GDM1 (cell line): ENCODE results near the gene LIMS2.

Experiments
- DNase-seq: peaks from one replicate; lab custom pipeline; 2025; lab: John Stamatoyannopoulos, UW

Gene LIMS2

DNA sequence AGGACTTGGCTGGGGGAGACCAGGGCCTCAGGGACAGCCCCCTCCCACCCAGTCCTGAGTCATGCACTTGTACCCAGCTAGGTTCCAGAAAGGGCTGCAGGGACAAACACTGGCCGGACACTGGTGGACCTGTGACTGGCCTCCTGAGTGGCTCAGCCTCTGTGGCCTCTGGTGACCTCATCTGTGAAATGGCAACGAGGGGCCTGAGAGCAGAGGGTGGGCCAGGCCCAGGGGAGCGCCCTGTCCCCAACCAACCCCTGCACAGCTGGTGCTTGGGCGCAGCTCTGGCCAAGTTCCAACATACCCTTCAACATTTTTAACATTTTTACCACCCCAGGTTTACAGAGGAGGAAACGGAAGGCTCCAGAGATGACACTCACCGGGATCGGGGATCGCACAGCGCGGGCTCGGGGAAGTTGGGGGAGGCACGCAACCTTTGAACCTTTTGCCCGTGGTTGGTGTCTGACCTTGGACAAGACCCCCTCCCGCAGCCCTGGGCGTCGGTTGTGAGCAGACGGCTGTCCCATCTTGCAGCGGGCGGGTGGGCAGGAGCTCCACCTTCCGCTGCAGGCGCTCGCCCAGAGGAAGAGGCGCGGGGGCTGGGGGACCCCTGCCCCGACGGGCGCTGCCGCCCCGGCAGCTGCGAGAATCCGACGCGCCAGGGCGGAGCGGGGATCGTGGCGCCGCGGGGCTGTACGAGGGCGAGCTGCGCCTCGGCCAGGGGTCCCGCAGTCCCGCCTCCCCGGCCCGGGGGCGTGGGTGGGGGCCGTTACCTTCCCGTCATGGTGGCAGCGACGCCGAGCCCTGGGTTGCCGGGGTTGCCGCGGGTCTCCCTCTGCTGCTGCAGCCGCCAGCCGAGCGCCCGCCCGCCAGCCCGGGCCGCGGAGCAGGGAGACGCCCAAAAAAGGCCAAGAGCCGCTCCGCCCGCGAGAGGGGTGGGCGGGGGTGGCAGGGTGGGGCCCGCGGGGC, 805 bp downstream of the LIMS2 start:
- no peak for DNase-seq

GRCh38 chr2:127673291-127674069, 1.9 kb downstream of the LIMS2 start:
- DNase-seq: no peak

DNA sequence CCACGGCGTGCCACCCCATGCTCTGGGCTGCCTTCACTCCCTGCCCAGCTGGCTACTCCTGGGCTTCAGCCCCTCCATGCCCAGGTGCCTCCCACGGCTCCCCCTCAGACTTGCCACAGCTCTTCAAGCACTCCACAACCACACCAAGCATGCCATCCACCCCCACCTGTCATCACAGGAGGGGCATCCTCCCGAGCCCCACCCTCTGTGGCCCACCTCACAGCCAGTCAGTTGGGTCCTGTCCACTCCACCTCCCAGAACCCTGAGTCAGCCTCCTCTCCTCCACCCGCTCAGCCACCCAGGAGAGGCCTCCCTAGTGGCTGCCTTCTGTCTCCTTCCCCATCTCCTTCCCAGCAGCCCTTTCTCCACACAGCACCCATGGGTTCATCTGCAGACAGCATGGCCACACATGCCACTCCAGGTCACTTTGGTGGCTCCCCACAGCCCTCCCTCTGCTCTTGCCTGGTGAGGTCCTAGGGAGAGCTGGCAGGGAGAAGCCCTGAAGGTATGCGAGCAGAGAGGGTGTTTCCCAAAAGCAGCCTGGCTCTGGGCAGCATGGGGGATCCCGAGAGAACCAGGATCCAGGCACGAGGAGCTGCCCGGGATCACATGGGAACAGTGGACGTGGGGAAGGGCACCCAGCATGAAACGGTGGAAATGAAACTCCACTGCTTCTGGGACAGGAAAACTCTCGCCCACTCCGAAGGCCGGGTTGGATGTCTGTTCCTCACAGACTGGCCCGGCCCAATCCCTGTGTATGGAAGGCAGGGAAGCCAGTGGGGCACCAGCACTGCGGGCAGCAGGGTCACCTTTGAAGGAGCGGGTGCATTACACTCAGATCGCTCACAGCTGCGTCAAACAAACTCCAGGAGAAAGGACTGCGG, 2.7 kb downstream of the LIMS2 start:
- no peak for DNase-seq

DNA sequence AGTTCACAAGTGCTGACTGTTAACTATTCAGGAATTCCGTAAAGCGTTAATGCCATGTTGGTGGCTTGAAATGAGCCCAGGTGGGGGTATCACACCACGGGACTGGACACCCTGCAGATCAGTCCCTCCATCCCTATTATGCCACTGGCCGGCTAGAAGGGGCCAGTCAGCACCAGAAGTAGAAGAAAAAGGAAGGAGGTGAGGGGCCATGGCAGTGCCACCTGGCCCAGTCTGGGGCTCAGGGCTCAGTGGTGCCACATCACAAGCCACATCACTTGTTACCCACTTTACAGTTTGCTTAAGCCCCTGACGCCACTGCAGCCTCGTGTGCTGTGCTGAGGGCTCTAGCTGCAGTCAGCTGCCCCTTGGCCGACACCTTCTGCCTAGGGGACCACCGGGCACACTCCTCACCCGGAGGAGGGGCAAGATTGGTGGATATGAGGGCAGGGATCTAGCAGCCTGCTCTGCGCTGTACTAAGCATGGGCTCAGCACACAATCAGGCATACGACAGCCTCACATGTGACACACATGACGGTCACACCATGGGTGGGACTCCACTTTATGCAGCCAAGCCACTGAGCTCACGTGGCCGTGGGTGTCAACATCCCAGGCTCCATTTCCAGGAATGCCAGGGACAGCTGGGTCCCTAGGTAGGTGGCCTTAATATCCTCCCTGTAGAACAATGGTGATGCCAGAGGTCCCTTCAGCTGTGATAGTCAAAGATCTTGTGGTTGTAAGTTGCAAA, 3.6 kb downstream of the LIMS2 start:
- no peak for DNase-seq

GRCh38 chr2:127670957-127671290, 4.4 kb downstream of the LIMS2 start:
- no peak for DNase-seq

- no peak for DNase-seq
These were observed 5.0 kb downstream of the LIMS2 start for GRCh38 chr2:127670055-127670956.

DNA sequence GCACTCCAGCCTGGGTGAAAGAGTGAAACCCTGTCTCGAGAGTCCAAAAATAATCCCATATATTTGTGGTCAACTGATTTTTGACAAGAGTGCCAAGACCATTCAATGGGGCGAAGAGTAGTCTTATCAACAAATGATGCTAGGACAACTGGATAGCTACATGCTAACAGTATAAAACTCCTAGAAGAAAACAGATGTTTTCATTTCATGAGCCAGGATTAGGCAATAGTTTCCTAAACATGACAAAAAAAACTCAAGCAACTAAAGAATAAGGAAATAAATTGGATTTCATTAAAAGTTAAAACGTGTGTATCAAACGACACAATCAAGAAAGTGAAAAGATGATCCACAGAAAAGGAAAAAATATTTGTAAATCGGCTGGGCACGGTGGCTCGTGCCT, 6.3 kb downstream of the LIMS2 start:
- no peak for DNase-seq

- no peak for DNase-seq
These were observed 9.9 kb downstream of the LIMS2 start for GRCh38 chr2:127665267-127665893.

- no peak for DNase-seq
These were observed 10.5 kb downstream of the LIMS2 start for GRCh38 chr2:127664895-127665225.

GRCh38 chr2:127664065-127664894, 11.1 kb downstream of the LIMS2 start:
- no peak for DNase-seq

- no peak for DNase-seq
These were observed 11.7 kb downstream of the LIMS2 start for GRCh38 chr2:127663566-127664064.

GRCh38 chr2:127662937-127663565, 12.3 kb downstream of the LIMS2 start:
- no peak for DNase-seq

- DNase-seq: no peak
These were observed 13.3 kb downstream of the LIMS2 start for GRCh38 chr2:127661949-127662510.

GRCh38 chr2:127661072-127661649, 14.2 kb downstream of the LIMS2 start:
- no peak for DNase-seq

DNA sequence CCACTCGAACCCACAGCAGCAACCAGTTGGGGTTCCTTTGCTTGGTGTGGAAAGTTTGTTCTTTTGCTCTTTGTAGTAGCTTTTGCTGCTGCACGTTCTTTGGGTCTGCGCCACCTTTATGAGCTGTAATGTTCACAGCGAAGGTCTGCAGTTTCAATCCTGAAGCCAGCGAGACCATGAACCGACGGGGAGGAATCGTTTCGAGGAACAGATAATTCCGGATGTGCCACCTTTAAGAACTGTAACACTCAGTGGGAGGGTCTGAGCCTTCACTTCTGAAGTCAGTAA, 15.1 kb downstream of the LIMS2 start:
- DNase-seq: no peak

- DNase-seq: peak; percentile 19
These were observed 15.7 kb downstream of the LIMS2 start for GRCh38 chr2:127659408-127660290.
